ENCODE results near the gene KDM8.

The KDM8 gene

DNA sequence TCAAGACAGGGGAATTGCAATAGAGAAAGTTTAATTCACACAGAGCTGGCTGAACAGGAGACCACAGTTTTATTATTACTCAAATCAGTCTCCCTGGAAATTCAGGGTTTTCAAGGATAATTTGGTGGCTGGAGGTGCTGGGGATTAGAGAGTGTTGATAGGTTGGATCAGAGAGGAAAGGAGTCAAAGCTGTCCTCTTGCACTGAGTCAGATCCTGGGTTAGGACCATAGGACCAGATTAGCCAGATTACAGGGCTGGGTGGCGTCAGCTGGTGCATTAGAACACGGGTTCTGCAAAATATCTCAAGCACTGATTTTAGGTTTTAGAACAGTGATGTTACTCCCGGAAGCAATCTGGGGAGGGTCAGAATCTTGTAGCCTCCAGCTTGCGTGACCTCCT lies 67.0 kb downstream of the KDM8 start:
- DNase-seq (ENCODE audit: low read depth) = no peak

Measured in HS-5 (cell line).